Measurements from ENCODE around the gene HLF.

The HLF gene

GRCh38 chr17:55351226-55351625, 86.5 kb downstream of the HLF start:
- no peak overlapping the region for H3K27ac ChIP-seq (replicated peaks)
- peak; percentile 42 for TF ChIP-seq SPI1 (IDR thresholded peaks at IDR 0.05; ENCODE audit: borderline replicate concordance, low read depth)
- TF ChIP-seq REST (IDR thresholded peaks at IDR 0.05; ENCODE audit: insufficient replicate concordance, low read depth) = no peak
- TF ChIP-seq CTCF (IDR thresholded peaks at IDR 0.05; ENCODE audit: insufficient read depth, low read length) = no peak
- H3K4me3 ChIP-seq (replicated peaks; ENCODE audit: insufficient read depth, low read length) = no peak overlapping the region
- H3K27me3 ChIP-seq (ENCODE audit: insufficient read depth, poor library complexity, severe bottlenecking) = no peaks in the 10 kb centered on the region
- DNase-seq (ENCODE audit: low read depth in 1 of 2, low spot score in 1 of 2) = peak in 1 of 2 experiments; percentile 5

- no peak for DNase-seq (ENCODE audit: low read depth in 1 of 2, low spot score in 1 of 2)
- Histone ChIP-seq H3K27ac (replicated peaks) (no peak overlapping the region), H3K27me3 (ENCODE audit: insufficient read depth, poor library complexity, severe bottlenecking) (no peaks in the 10 kb centered on the region), H3K4me3 (replicated peaks; ENCODE audit: insufficient read depth, low read length) (no peak overlapping the region)
- TF ChIP-seq REST (IDR thresholded peaks at IDR 0.05; ENCODE audit: insufficient replicate concordance, low read depth) (no peak), POLR2AphosphoS5 (IDR thresholded peaks at IDR 0.05; ENCODE audit: low read depth) (no peak), SPI1 (IDR thresholded peaks at IDR 0.05; ENCODE audit: borderline replicate concordance, low read depth) (no peak), GABPA (IDR thresholded peaks at IDR 0.05; ENCODE audit: low read depth) (no peak), CTCF (IDR thresholded peaks at IDR 0.05; ENCODE audit: insufficient read depth, low read length) (no peak)
Observed at GRCh38 chr17:55354010-55354409, 89.2 kb downstream of the HLF start.

GRCh38 chr17:55354941-55355340, 90.2 kb downstream of the HLF start:
- Histone ChIP-seq H3K27me3 (ENCODE audit: insufficient read depth, poor library complexity, severe bottlenecking) (no peaks in the 10 kb centered on the region), H3K4me3 (replicated peaks; ENCODE audit: insufficient read depth, low read length) (no peak overlapping the region), H3K27ac (replicated peaks) (no peak overlapping the region)
- TF ChIP-seq REST (IDR thresholded peaks at IDR 0.05; ENCODE audit: insufficient replicate concordance, low read depth) (no peak), GABPA (IDR thresholded peaks at IDR 0.05; ENCODE audit: low read depth) (no peak), POLR2AphosphoS5 (IDR thresholded peaks at IDR 0.05; ENCODE audit: low read depth) (no peak), CTCF (IDR thresholded peaks at IDR 0.05; ENCODE audit: insufficient read depth, low read length) (no peak), SPI1 (IDR thresholded peaks at IDR 0.05; ENCODE audit: borderline replicate concordance, low read depth) (no peak)
- no peak for DNase-seq (ENCODE audit: low read depth in 1 of 2, low spot score in 1 of 2)
